IMR-90 (cell line): ENCODE data around the gene TTLL11. TPM values are rescaled to one million over a fixed set of nuclear protein-coding genes. Genes with fewer than 3 reads are reported as not detected.

Experiments
- ATAC-seq: fragments of 200-7000 bp; cut with Tn5 transposase; 2 replicates; pipeline ENCODE4 v1.9.1; 2020; ENCODE audit warnings: low read depth, mild to moderate bottlenecking, moderate library complexity
- BruUV-seq: library from RNA; stranded (reverse); fragments of 400-500 nt; replicated peaks from 2 replicates; lab custom pipeline; 2021; lab: Mats Ljungman, UMichigan
- CTCF ChIA-PET: fragments of 300-600 bp; formaldehyde crosslinking; extraction: SDS; loops from one replicate; lab custom pipeline; 2021; ENCODE audit warnings: antibody characterized with exemption; lab: Yijun Ruan, JAX
- POLR2A ChIA-PET: fragments of 300-600 bp; sonication (Branson Sonifier 250); formaldehyde crosslinking; loops from one replicate; lab custom pipeline; 2022; ENCODE audit warnings: antibody characterized with exemption; ENCODE audit not compliant: unreplicated experiment; lab: Charles Lee
- DNase-seq: peaks from one replicate; pipeline ENCODE4 v3.0.0; 2013
- H2AFZ ChIP-seq: replicated peaks from 2 replicates; pipeline ENCODE3; 2013; ENCODE audit warnings: low read length, mild to moderate bottlenecking; ENCODE audit not compliant: poor library complexity
- H2AK5ac ChIP-seq: 2 replicates; pipeline ENCODE4 v1.6.1; 2013; ENCODE audit warnings: low read depth, low read length, inconsistent platforms
- H2AK9ac ChIP-seq: replicated peaks from 2 replicates; pipeline ENCODE3; 2013; ENCODE audit warnings: mild to moderate bottlenecking, low read depth, low read length, moderate library complexity; ENCODE audit not compliant: poor library complexity
- H2BK120ac ChIP-seq: 2 replicates; pipeline ENCODE4 v1.6.1; 2013; ENCODE audit warnings: low read depth, low read length, inconsistent platforms
- H2BK15ac ChIP-seq: 3 replicates; pipeline ENCODE4 v1.6.1; 2013; ENCODE audit warnings: low read depth, low read length, inconsistent platforms
- H2BK20ac ChIP-seq: 2 replicates; pipeline ENCODE4 v1.6.1; 2013; ENCODE audit warnings: low read depth, mild to moderate bottlenecking, inconsistent platforms, low read length, moderate library complexity
- H2BK5ac ChIP-seq: 2 replicates; pipeline ENCODE4 v1.6.1; 2013; ENCODE audit warnings: mild to moderate bottlenecking, low read depth, low read length, inconsistent platforms; ENCODE audit not compliant: poor library complexity, severe bottlenecking
- H3K14ac ChIP-seq: replicated peaks from 2 replicates; pipeline ENCODE4 v1.6.1; 2013; ENCODE audit warnings: low read depth, low read length, inconsistent platforms
- H3K18ac ChIP-seq: 2 replicates; pipeline ENCODE4 v1.6.1; 2013; ENCODE audit warnings: low read depth, low read length, control low read depth
- H3K23ac ChIP-seq: 2 replicates; pipeline ENCODE4 v1.6.1; 2013; ENCODE audit warnings: low read depth, low read length, inconsistent platforms
- H3K27ac ChIP-seq: 2 replicates; pipeline ENCODE4 v1.5.1; 2013; ENCODE audit warnings: mild to moderate bottlenecking, control low read depth, low read length; ENCODE audit not compliant: insufficient read depth
- H3K27me3 ChIP-seq: 2 replicates; pipeline ENCODE4 v1.6.1; 2013; ENCODE audit warnings: low read length; ENCODE audit not compliant: control insufficient read depth, insufficient read depth
- H3K36me3 ChIP-seq: 2 replicates; pipeline ENCODE4 v1.6.1; 2013; ENCODE audit warnings: low read length, mixed read lengths; ENCODE audit not compliant: control insufficient read depth, insufficient read depth
- H3K4ac ChIP-seq: 2 replicates; pipeline ENCODE4 v1.6.1; 2013; ENCODE audit warnings: low read depth, low read length, inconsistent platforms
- H3K4me1 ChIP-seq: 2 replicates; pipeline ENCODE4 v1.6.1; 2013; ENCODE audit warnings: low read length, mixed read lengths; ENCODE audit not compliant: control insufficient read depth, insufficient read depth
- H3K4me2 ChIP-seq: 2 replicates; pipeline ENCODE4 v1.6.1; 2013; ENCODE audit warnings: low read depth, mild to moderate bottlenecking, control low read depth, low read length, moderate library complexity
- H3K4me3 ChIP-seq: 2 replicates; pipeline ENCODE4 v1.5.1; 2013; ENCODE audit warnings: low read depth, mild to moderate bottlenecking, control low read depth, low read length, moderate library complexity; ENCODE audit not compliant: insufficient read depth
- H3K56ac ChIP-seq: 2 replicates; pipeline ENCODE4 v1.6.1; 2013; ENCODE audit warnings: low read length, inconsistent platforms; ENCODE audit not compliant: insufficient read depth; ENCODE audit errors: extremely low read depth
- H3K79me1 ChIP-seq, 2 experiments: 2 replicates each; pipeline ENCODE4 v1.6.1; 2013; ENCODE audit warnings: low read length in 2 of 2, inconsistent platforms in 1 of 2, low read depth in 1 of 2
- H3K9ac ChIP-seq: 2 replicates; pipeline ENCODE4 v1.6.1; 2013; ENCODE audit warnings: low read depth, low read length, control low read depth
- H3K9me1 ChIP-seq: 2 replicates; pipeline ENCODE4 v1.6.1; 2013; ENCODE audit warnings: low read length, inconsistent platforms; ENCODE audit not compliant: insufficient read depth
- H3K9me3 ChIP-seq: 2 replicates; pipeline ENCODE4 v1.6.1; 2013; ENCODE audit warnings: low read length; ENCODE audit not compliant: control insufficient read depth, insufficient read depth
- H4K20me1 ChIP-seq: 2 replicates; pipeline ENCODE4 v1.6.1; 2013; ENCODE audit warnings: low read length, inconsistent platforms; ENCODE audit not compliant: insufficient read depth
- H4K5ac ChIP-seq: 2 replicates; pipeline ENCODE4 v1.6.1; 2013; ENCODE audit warnings: mild to moderate bottlenecking, low read depth, low read length, control low read depth
- H4K8ac ChIP-seq, 2 experiments: 2 replicates each; pipeline ENCODE4 v1.6.1; 2013; ENCODE audit warnings: low read depth in 2 of 2, low read length in 2 of 2, control low read depth in 1 of 2, inconsistent platforms in 1 of 2
- H4K91ac ChIP-seq: 2 replicates; pipeline ENCODE4 v1.6.1; 2013; ENCODE audit warnings: low read depth, low read length, inconsistent platforms; ENCODE audit not compliant: insufficient read depth
- MAFK ChIP-seq: IDR thresholded peaks from 2 replicates; pipeline ENCODE4 v1.6.1; 2012; ENCODE audit warnings: low read depth, low read length, improper control_type of control experiment
- MXI1 ChIP-seq: IDR thresholded peaks from 2 replicates; pipeline ENCODE4 v1.6.1; 2012; ENCODE audit warnings: low read depth, mild to moderate bottlenecking, low read length, moderate library complexity, borderline replicate concordance
- RCOR1 ChIP-seq: IDR thresholded peaks from 2 replicates; pipeline ENCODE4 v1.6.1; 2012; ENCODE audit warnings: mild to moderate bottlenecking, low read length, improper control_type of control experiment; ENCODE audit not compliant: insufficient replicate concordance
- WGBS, 2 experiments: methylation state at CpG; one replicate each; pipeline versions ENCODE4 v1.1.5 to v1.1.7; 2013; ENCODE audit warnings: missing lambda C conversion rate in 2 of 2; ENCODE audit not compliant: insufficient read length in 1 of 2; ENCODE audit errors: extremely low coverage in 2 of 2; 5-methylcytosine and 5-hydroxymethylcytosine counted together
- dilution Hi-C: fragments of 300-500 bp; cut with HindIII; formaldehyde crosslinking; loops from one replicate; pipeline ENCODE4 v1.14.3; 2018; ENCODE audit warnings: low sequenced_read_pairs; ENCODE audit not compliant: unreplicated experiment
- in situ Hi-C: fragments of 300-500 bp; cut with MboI; formaldehyde crosslinking; loops from 3 replicates; pipeline ENCODE4 v1.14.3; 2019; ENCODE audit warnings: low sequenced_read_pairs, inconsistent platforms, mixed read lengths
- intact Hi-C: fragments of 100-400 bp; cut with micrococcal nuclease; formaldehyde crosslinking; loops from 2 replicates; pipeline ENCODE4 v1.10.0; 2022
- polyA plus RNA-seq, 3 experiments: library from polyadenylated mRNA; depleted of rRNA; stranded (reverse); fragments of >200 nt; gene quantifications; 2 replicates each; pipeline ENCODE4 v1.2.3, GENCODE V29; 2012; ENCODE audit warnings: low replicate concordance in 1 of 3
- total RNA-seq: library from RNA; depleted of rRNA; stranded (reverse); fragments of >200 nt; gene quantifications from 2 replicates; pipeline ENCODE4 v1.2.3, GENCODE V29; 2012
- TF ChIP-seq, protein P1 (sequence below): fragments of 150-350 bp; IDR thresholded peaks from 2 replicates; pipeline ENCODE4 v1.6.1; 2017; ENCODE audit warnings: mild to moderate bottlenecking, antibody characterized with exemption, low read length, low read depth

Gene TTLL11
- total and polyA plus RNA-seq, 2 of the 4 experiments (the other 2 are of a cell fraction): 2.0 to 4.6 TPM

DNA sequence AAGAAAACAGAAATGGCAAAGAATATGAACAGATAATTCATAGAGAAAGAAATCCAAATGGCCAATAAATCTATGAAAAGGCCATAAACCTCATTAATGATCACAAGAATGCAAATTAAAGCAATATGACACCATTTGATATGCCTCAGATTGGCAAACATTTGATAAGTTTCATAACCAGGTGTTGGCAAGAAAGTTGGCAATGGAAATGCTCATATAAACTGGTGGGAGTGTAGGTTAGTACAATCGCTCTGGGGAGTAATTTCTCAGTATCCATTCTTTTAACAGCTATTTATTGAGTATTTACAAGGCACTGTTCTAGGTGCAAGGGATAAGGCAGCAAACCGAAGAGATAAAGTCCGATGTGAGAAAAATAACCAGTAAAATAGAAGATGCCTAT is 154.5 kb downstream of the TTLL11 start:
- no TSS peak for BruUV-seq
- CTCF ChIA-PET: no interaction called here
- intact Hi-C loops: no loop called here

More for the DNA sequence above, 154.5 kb downstream of the TTLL11 start:
- Histone ChIP-seq H3K9me1 (peaks cover 5% of the 10 kb centered on the region; the same call in 1 of the 2 replicates), H4K8ac (no peak overlapping the region), H3K14ac (no peak overlapping the region), H3K4me3 (no peak overlapping the region), H2BK5ac (no peak overlapping the region), H2BK15ac (no peak overlapping the region), H3K9ac (no peak overlapping the region), H3K23ac (no peak overlapping the region), H4K5ac (no peak overlapping the region), H4K91ac (no peak overlapping the region), H2AK9ac (no peak overlapping the region), H3K56ac (no peak overlapping the region), H2AFZ (no peak overlapping the region), H2BK20ac (no peak overlapping the region), H3K79me1 (peaks cover 0 to 2% of the 10 kb centered on the region in 2 experiments; a peak in 1 of 4 replicates), H3K27me3 (no peaks in the 10 kb centered on the region), H3K4me2 (no peak overlapping the region), H3K9me3 (no peaks in the 10 kb centered on the region), H3K4ac (no peak overlapping the region), H3K18ac (no peak overlapping the region), H4K20me1 (no peaks in the 10 kb centered on the region), H3K27ac (no peak overlapping the region), H2AK5ac (no peak overlapping the region), H3K36me3 (no peaks in the 10 kb centered on the region), H3K4me1 (no peaks in the 10 kb centered on the region; the same call in 1 of the 2 replicates), H2BK120ac (no peak overlapping the region)
- DNase-seq (no peak), ATAC-seq (no peak)
- no peak for TF ChIP-seq MAFK
- TF ChIP-seq RCOR1: no peak
- TF ChIP-seq, protein P1, sequence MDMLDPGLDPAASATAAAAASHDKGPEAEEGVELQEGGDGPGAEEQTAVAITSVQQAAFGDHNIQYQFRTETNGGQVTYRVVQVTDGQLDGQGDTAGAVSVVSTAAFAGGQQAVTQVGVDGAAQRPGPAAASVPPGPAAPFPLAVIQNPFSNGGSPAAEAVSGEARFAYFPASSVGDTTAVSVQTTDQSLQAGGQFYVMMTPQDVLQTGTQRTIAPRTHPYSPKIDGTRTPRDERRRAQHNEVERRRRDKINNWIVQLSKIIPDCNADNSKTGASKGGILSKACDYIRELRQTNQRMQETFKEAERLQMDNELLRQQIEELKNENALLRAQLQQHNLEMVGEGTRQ: no peak
- TF ChIP-seq MXI1: no peak
- POLR2A ChIA-PET: no interaction called here
- dilution Hi-C loops (no loop called here), in situ Hi-C loops (no loop called here)
- whole genome bisulfite sequencing, 2 experiments: no CpG with 5 or more reads among the region's 3 CpGs
